Uterus (tissue), 2 donors: ENCODE results near the gene ENDOD1.

Source experiments
- CTCF ChIP-seq, 4 experiments: fragments of 200-600 bp in 2 of 4; fragments of 450-650 bp in 2 of 4; sonication (generic) in 2 of 4; IDR thresholded peaks; one replicate each; pipeline ENCODE4 v1.5.1; 2016 to 2019; ENCODE audit warnings: antibody characterized with exemption in 4 of 4, mild to moderate bottlenecking in 2 of 4, moderate library complexity in 1 of 4
- POLR2A ChIP-seq, 2 donors: fragments of 450-650 bp; IDR thresholded peaks; one replicate each; pipeline ENCODE4 v1.6.1; 2016; ENCODE audit warnings: antibody characterized with exemption in 2 of 2, mild to moderate bottlenecking in 1 of 2, moderate library complexity in 1 of 2

GRCh38 chr11:95054356-95054755 is 35.3 kb upstream of the ENDOD1 start:
- TF ChIP-seq CTCF (IDR thresholded peaks at IDR 0.05): no peak
- TF ChIP-seq POLR2A (IDR thresholded peaks at IDR 0.05): no peak
